ENCODE data around the gene TRHDE. TPM values are rescaled to one million over a fixed set of nuclear protein-coding genes. Genes with fewer than 3 reads are reported as not detected.

TRHDE gene
- total RNA-seq, 1 experiment from 2014 or later = 1.9 TPM

GRCh38 chr12:72684491-72684890 is 412.3 kb downstream of the TRHDE start:
- H3K36me3 ChIP-seq (ENCODE audit: control insufficient read depth, insufficient read depth, low read length) = no peaks in the 10 kb centered on the region
- no TSS peak for BruUV-seq (replicated peaks)
- DNase-seq (ENCODE audit: low read depth, low spot score) = no peak
- H3K9me3 ChIP-seq (ENCODE audit: control insufficient read depth, insufficient read depth, low read depth, low read length) = no peaks in the 10 kb centered on the region; the same call in 1 of the 2 replicates
- H3K4me1 ChIP-seq (ENCODE audit: control insufficient read depth, insufficient read depth, low read length) = no peaks in the 10 kb centered on the region
- intact Hi-C loops (cut with micrococcal nuclease; ENCODE audit: unreplicated experiment) = no loop called here
- in situ Hi-C loops (cut with HindIII; ENCODE audit: low pct_unique_long_range_greater_than_20kb, low sequenced_read_pairs) = no loop called here
- no peak overlapping the region for H3K4me3 ChIP-seq (ENCODE audit: low read depth in 2 of 2, low read length in 2 of 2)
- ChIA-PET POLR2A (no interaction called here), CTCF (no interaction called here)
- H3K27ac ChIP-seq (ENCODE audit: low read length) = no peak overlapping the region
- H3K27me3 ChIP-seq (ENCODE audit: control insufficient read depth, insufficient read depth, low read length) = no peaks in the 10 kb centered on the region
- TF ChIP-seq TCF7L2 (IDR thresholded peaks at IDR 0.05; ENCODE audit: low read depth, low read length) = no peak
- TF ChIP-seq SIN3A (IDR thresholded peaks at IDR 0.05; ENCODE audit: borderline replicate concordance, insufficient read depth, low read depth, low read length) = no peak
- no peak for ATAC-seq

GRCh38 chr12:72692338-72692737 is 420.2 kb downstream of the TRHDE start:
- no TSS peak for BruUV-seq (replicated peaks)
- CTCF ChIA-PET = no interaction called here

More at GRCh38 chr12:72692338-72692737, 420.2 kb downstream of the TRHDE start:
- Histone ChIP-seq H3K9me3 (ENCODE audit: control insufficient read depth, insufficient read depth, low read depth, low read length) (no peaks in the 10 kb centered on the region), H3K36me3 (ENCODE audit: control insufficient read depth, insufficient read depth, low read length) (no peaks in the 10 kb centered on the region), H3K27ac (ENCODE audit: low read length) (no peak overlapping the region), H3K4me1 (ENCODE audit: control insufficient read depth, insufficient read depth, low read length) (no peaks in the 10 kb centered on the region), H3K4me3 (ENCODE audit: low read depth in 2 of 2, low read length in 2 of 2) (no peak overlapping the region), H3K27me3 (ENCODE audit: control insufficient read depth, insufficient read depth, low read length) (no peaks in the 10 kb centered on the region)
- no peak for DNase-seq (ENCODE audit: low read depth, low spot score)
- intact Hi-C loops (cut with micrococcal nuclease; ENCODE audit: unreplicated experiment) (no loop called here), in situ Hi-C loops (cut with HindIII; ENCODE audit: low pct_unique_long_range_greater_than_20kb, low sequenced_read_pairs) (no loop called here)
- POLR2A ChIA-PET = no interaction called here
- TF ChIP-seq TCF7L2 (IDR thresholded peaks at IDR 0.05; ENCODE audit: low read depth, low read length) (no peak), CTCF (IDR thresholded peaks at IDR 0.05) (no peak), POLR2AphosphoS5 (IDR thresholded peaks at IDR 0.05; ENCODE audit: low read depth, low read length) (no peak), REST (IDR thresholded peaks at IDR 0.05; ENCODE audit: insufficient read depth in 1 of 2, low read depth in 2 of 2, low read length in 1 of 2) (no peak), SIN3A (IDR thresholded peaks at IDR 0.05; ENCODE audit: borderline replicate concordance, insufficient read depth, low read depth, low read length) (no peak)
- no peak for ATAC-seq

Measured in Panc1 (cell line).